Naive thymus-derived CD4-positive, alpha-beta T cell (primary cell): Measurements from ENCODE around the gene BRD3. TPM values are rescaled to one million over a fixed set of nuclear protein-coding genes. Genes with fewer than 3 reads are reported as not detected.

Experiments used
- ATAC-seq: fragments of 150-1000 bp; cut with Tn5 transposase; 2 replicates; pipeline ENCODE4 v1.10.0; 2021; ENCODE audit warnings: mild to moderate bottlenecking, moderate library complexity
- CTCF ChIA-PET: fragments of 350-600 bp; sonication (Branson Sonifier 250); formaldehyde crosslinking; loops from one replicate; lab custom pipeline; 2021; ENCODE audit warnings: antibody characterized with exemption; lab: Charles Lee
- POLR2A ChIA-PET: fragments of 350-600 bp; sonication (Branson Sonifier 250); formaldehyde crosslinking; loops from one replicate; lab custom pipeline; 2021; ENCODE audit warnings: antibody characterized with exemption, inconsistent platforms; lab: Charles Lee
- DNase-seq, 9 donors: peaks; one replicate each; pipeline versions ENCODE4 v3.0.0 to v3.0.0-alpha.2; 2020 to 2022; ENCODE audit warnings: mixed read lengths in 1 of 9
- H3K27ac ChIP-seq: one replicate; pipeline ENCODE4 v1.7.0; 2013; ENCODE audit warnings: mild to moderate bottlenecking, low read depth, low read length, moderate library complexity
- H3K27me3 ChIP-seq, 2 donors: one replicate each; pipeline ENCODE4 v1.7.0; 2013; ENCODE audit warnings: low read length in 2 of 2, mild to moderate bottlenecking in 2 of 2, moderate library complexity in 2 of 2; ENCODE audit not compliant: control insufficient read depth in 2 of 2, insufficient read depth in 2 of 2
- H3K36me3 ChIP-seq, 3 experiments: 1 replicate in 2 of 3; 2 replicates in 1 of 3; pipeline ENCODE4 v1.7.0; 2013; ENCODE audit warnings: low read length in 3 of 3, mild to moderate bottlenecking in 3 of 3, moderate library complexity in 1 of 3; ENCODE audit not compliant: insufficient read depth in 3 of 3, control insufficient read depth in 2 of 3
- H3K4me1 ChIP-seq, 2 donors: one replicate each; pipeline ENCODE4 v1.7.0; 2013; ENCODE audit warnings: low read length in 2 of 2, mild to moderate bottlenecking in 2 of 2, moderate library complexity in 1 of 2; ENCODE audit not compliant: control insufficient read depth in 2 of 2, insufficient read depth in 2 of 2
- H3K4me3 ChIP-seq: 2 replicates; pipeline ENCODE4 v1.7.0; 2013; ENCODE audit warnings: mild to moderate bottlenecking, low read length
- H3K9me3 ChIP-seq, 3 experiments: 1 replicate in 2 of 3; 2 replicates in 1 of 3; pipeline ENCODE4 v1.7.0; 2013; ENCODE audit warnings: low read length in 3 of 3; ENCODE audit not compliant: control insufficient read depth in 2 of 3
- H3K27ac Mint-ChIP-seq, 9 donors: one replicate each; pipeline ENCODE4 v1.8.0; 2020 to 2022; ENCODE audit warnings: mixed read lengths in 9 of 9, mild to moderate bottlenecking in 8 of 9, moderate library complexity in 5 of 9, inconsistent platforms in 2 of 9
- H3K27me3 Mint-ChIP-seq, 5 donors: one replicate each; pipeline ENCODE4 v1.8.0; 2021 to 2022; ENCODE audit warnings: mixed read lengths in 5 of 5, mild to moderate bottlenecking in 1 of 5
- H3K36me3 Mint-ChIP-seq, 5 donors: one replicate each; pipeline ENCODE4 v1.8.0; 2020 to 2022; ENCODE audit warnings: mixed read lengths in 5 of 5, mild to moderate bottlenecking in 3 of 5, inconsistent platforms in 1 of 5
- H3K4me1 Mint-ChIP-seq, 7 donors: one replicate each; pipeline ENCODE4 v1.8.0; 2020 to 2022; ENCODE audit warnings: mixed read lengths in 7 of 7, mild to moderate bottlenecking in 3 of 7, inconsistent platforms in 1 of 7
- H3K4me3 Mint-ChIP-seq, 10 donors: one replicate each; pipeline ENCODE4 v1.8.0; 2020 to 2022; ENCODE audit warnings: mild to moderate bottlenecking in 10 of 10, mixed read lengths in 10 of 10, moderate library complexity in 6 of 10, inconsistent platforms in 2 of 10
- H3K9me3 Mint-ChIP-seq, 11 donors: one replicate each; pipeline ENCODE4 v1.8.0; 2020 to 2022; ENCODE audit warnings: mixed read lengths in 11 of 11, mild to moderate bottlenecking in 4 of 11, inconsistent platforms in 1 of 11, moderate library complexity in 1 of 11
- intact Hi-C, 2 donors: fragments of 100-400 bp; cut with micrococcal nuclease; formaldehyde crosslinking; loops; one replicate each; pipeline ENCODE4 v1.15.1; 2023
- polyA plus RNA-seq, 2 donors: library from polyadenylated mRNA; unstranded; fragments of 300-500 nt; fragmentation: Illumina TruSeq; gene quantifications; one replicate each; pipeline ENCODE4 v1.2.3, GENCODE V29; 2021
- total RNA-seq, 6 experiments: library from RNA in 5 of 6; stranded (reverse) in 5 of 6; gene quantifications; 1 replicate in 5 of 6; 2 replicates in 1 of 6; pipeline ENCODE4 v1.2.3 and lab custom pipeline; 2021 to 2026

The BRD3 gene
- total and polyA plus RNA-seq, 7 experiments from 2014 or later = 12.4 to 49.7 (median 36.4) TPM

DNA sequence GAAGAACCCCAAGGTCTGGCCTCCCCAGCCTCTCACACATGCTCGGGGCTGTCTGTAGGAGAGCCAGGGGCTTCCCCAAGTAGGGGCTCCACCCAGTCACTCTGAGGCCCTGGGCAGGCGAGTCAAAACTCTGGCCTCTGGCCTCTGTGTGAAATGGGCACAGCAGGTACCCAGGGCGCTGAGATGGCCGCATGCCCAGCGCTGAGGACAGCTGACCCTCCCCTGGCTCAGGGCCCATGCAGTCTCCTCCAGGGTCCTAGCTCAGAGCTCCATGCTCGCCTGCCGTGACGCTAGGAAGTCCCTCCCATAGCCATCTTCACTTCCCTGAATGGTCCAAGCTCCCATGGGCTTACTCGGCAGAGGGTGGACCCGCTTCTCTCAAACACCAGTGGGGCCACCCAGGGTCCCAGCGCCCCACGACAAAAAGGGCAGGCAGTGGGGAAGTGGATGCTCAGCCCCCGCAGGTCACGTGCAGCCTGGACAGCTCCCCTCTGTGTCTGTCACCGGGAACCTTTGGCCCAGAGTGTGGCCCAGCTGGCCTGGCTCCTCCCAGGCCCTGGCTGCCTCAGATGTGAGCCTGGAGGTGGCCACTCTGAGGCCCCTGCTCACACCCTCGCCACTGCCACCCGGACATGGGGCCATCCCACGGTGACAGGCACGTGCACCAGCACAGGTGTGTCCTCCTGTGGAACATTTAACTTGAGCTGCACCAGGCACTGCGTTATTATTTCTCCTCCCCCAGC lies 63.5 kb downstream of the BRD3 start:
- no peaks in the 10 kb centered on the region for H3K9me3 ChIP-seq
- H3K27ac Mint-ChIP-seq = no peak overlapping the region

GRCh38 chr9:134003237-134003636 lies 64.6 kb downstream of the BRD3 start:
- H3K4me3 ChIP-seq = no peak overlapping the region
- H3K27me3 Mint-ChIP-seq = peaks cover 0 to 16% (median 8%) of the 10 kb centered on the region in 5 donors
- ChIA-PET CTCF (interaction anchor here (1.1 kb wide), 1 partner anchor 9 kb away, joined by 3 read pairs; no protein-coding TSS in a partner anchor), POLR2A (no interaction called here)
- H3K27ac ChIP-seq = no peak overlapping the region
- H3K27me3 ChIP-seq = no peaks in the 10 kb centered on the region
- DNase-seq = no peak
- H3K4me3 Mint-ChIP-seq = no peak overlapping the region
- no peak overlapping the region for H3K27ac Mint-ChIP-seq
- no peaks in the 10 kb centered on the region for H3K9me3 ChIP-seq
- intact Hi-C loops = no loop called here
- no peak for ATAC-seq
- peaks cover 0 to 4% (median 0%) of the 10 kb centered on the region in 11 donors for H3K9me3 Mint-ChIP-seq
- no peaks in the 10 kb centered on the region for H3K36me3 ChIP-seq
- no peaks in the 10 kb centered on the region for H3K4me1 ChIP-seq
- no peaks in the 10 kb centered on the region for H3K36me3 Mint-ChIP-seq
- H3K4me1 Mint-ChIP-seq = peaks cover 0 to 4% (median 0%) of the 10 kb centered on the region in 7 donors

More for the DNA sequence above, 63.5 kb downstream of the BRD3 start:
- ATAC-seq = no peak
- H3K9me3 Mint-ChIP-seq = peaks cover 0 to 4% (median 0%) of the 10 kb centered on the region in 11 donors
- H3K4me1 ChIP-seq = no peaks in the 10 kb centered on the region
- ChIA-PET POLR2A (no interaction called here), CTCF (no interaction called here)
- no peak overlapping the region for H3K27ac ChIP-seq
- peaks cover 0 to 4% (median 0%) of the 10 kb centered on the region in 7 donors for H3K4me1 Mint-ChIP-seq
- H3K27me3 Mint-ChIP-seq = peaks cover 0 to 16% (median 8%) of the 10 kb centered on the region in 5 donors
- intact Hi-C loops = no loop called here
- H3K4me3 ChIP-seq = no peak overlapping the region
- DNase-seq = no peak
- H3K36me3 ChIP-seq = no peaks in the 10 kb centered on the region
- H3K4me3 Mint-ChIP-seq = no peak overlapping the region
- no peaks in the 10 kb centered on the region for H3K27me3 ChIP-seq
- no peaks in the 10 kb centered on the region for H3K36me3 Mint-ChIP-seq

- Histone ChIP-seq H3K36me3 (no peaks in the 10 kb centered on the region), H3K4me3 (no peak overlapping the region), H3K27ac (no peak overlapping the region), H3K27me3 (no peaks in the 10 kb centered on the region), H3K4me1 (no peaks in the 10 kb centered on the region), H3K9me3 (no peaks in the 10 kb centered on the region)
- Mint-ChIP-seq H3K4me3 (no peak overlapping the region), H3K9me3 (peaks cover 0 to 4% (median 0%) of the 10 kb centered on the region in 11 donors), H3K4me1 (peaks cover 0 to 4% (median 0%) of the 10 kb centered on the region in 7 donors), H3K27me3 (peaks cover 0 to 15% (median 8%) of the 10 kb centered on the region in 5 donors), H3K27ac (no peak overlapping the region), H3K36me3 (no peaks in the 10 kb centered on the region)
- ChIA-PET POLR2A (no interaction called here), CTCF (interaction anchor here (0.7 to 1.1 kb wide), 2 partner anchors 9 to 1937 kb away, joined by 3 read pairs; no protein-coding TSS in a partner anchor)
- no peak for DNase-seq
- intact Hi-C loops = no loop called here
- no peak for ATAC-seq
Observed at GRCh38 chr9:134002796-134003195, 65.0 kb downstream of the BRD3 start.

- H3K36me3 ChIP-seq = no peaks in the 10 kb centered on the region
- no peaks in the 10 kb centered on the region for H3K36me3 Mint-ChIP-seq
- H3K27ac ChIP-seq = no peak overlapping the region
- H3K4me1 ChIP-seq = no peaks in the 10 kb centered on the region
- H3K4me3 ChIP-seq = no peak overlapping the region
- no peak overlapping the region for H3K4me3 Mint-ChIP-seq
- H3K27me3 Mint-ChIP-seq = peaks cover 0 to 4% (median 0%) of the 10 kb centered on the region in 5 donors
- CTCF ChIA-PET = no interaction called here
- H3K9me3 ChIP-seq = no peaks in the 10 kb centered on the region
- no peak overlapping the region for H3K27ac Mint-ChIP-seq
- POLR2A ChIA-PET = no interaction called here
- intact Hi-C loops = loop anchor here (10.0 kb wide), 2 partner anchors 125 to 545 kb away; partner anchors contain the start of gene CACFD1 (in 1 of the 2)
- peaks cover 0 to 4% (median 0%) of the 10 kb centered on the region in 11 donors for H3K9me3 Mint-ChIP-seq
- DNase-seq (no peak), ATAC-seq (no peak)
- H3K4me1 Mint-ChIP-seq = no peaks in the 10 kb centered on the region
- H3K27me3 ChIP-seq = no peaks in the 10 kb centered on the region
Observed at GRCh38 chr9:133999851-134000265, 68.0 kb downstream of the BRD3 start.

GRCh38 chr9:133998915-133999595 lies 68.8 kb downstream of the BRD3 start:
- POLR2A ChIA-PET = no interaction called here
- H3K36me3 Mint-ChIP-seq = no peaks in the 10 kb centered on the region

GRCh38 chr9:133997584-133997983 lies 70.2 kb downstream of the BRD3 start:
- peaks cover 0 to 5% (median 4%) of the 10 kb centered on the region in 5 donors for H3K27me3 Mint-ChIP-seq
- Histone ChIP-seq H3K27me3 (no peaks in the 10 kb centered on the region), H3K9me3 (no peaks in the 10 kb centered on the region), H3K36me3 (no peaks in the 10 kb centered on the region), H3K27ac (no peak overlapping the region), H3K4me3 (no peak overlapping the region), H3K4me1 (peaks cover 9 to 12% of the 10 kb centered on the region in 2 donors)
- ATAC-seq (no peak), DNase-seq (no peak)
- no peak overlapping the region for H3K27ac Mint-ChIP-seq
- CTCF ChIA-PET = interaction anchor here (1.5 kb wide), 1 partner anchor 216 kb away, joined by 8 read pairs; no protein-coding TSS in a partner anchor
- H3K9me3 Mint-ChIP-seq = no peaks in the 10 kb centered on the region
- H3K4me3 Mint-ChIP-seq = no peak overlapping the region
- peaks cover 0 to 8% (median 0%) of the 10 kb centered on the region in 7 donors for H3K4me1 Mint-ChIP-seq
- POLR2A ChIA-PET = no interaction called here
- intact Hi-C loops = loop anchor here (10.0 kb wide), 2 partner anchors 123 to 543 kb away; partner anchors contain the start of gene CACFD1 (in 1 of the 2)
- no peaks in the 10 kb centered on the region for H3K36me3 Mint-ChIP-seq

More at GRCh38 chr9:133998915-133999595, 68.8 kb downstream of the BRD3 start:
- H3K4me1 Mint-ChIP-seq = peaks cover 0 to 4% (median 0%) of the 10 kb centered on the region in 7 donors
- H3K9me3 ChIP-seq = no peaks in the 10 kb centered on the region
- H3K9me3 Mint-ChIP-seq = peaks cover 0 to 4% (median 0%) of the 10 kb centered on the region in 11 donors
- H3K27me3 Mint-ChIP-seq = peaks cover 0 to 4% (median under 1%) of the 10 kb centered on the region in 5 donors
- no peak overlapping the region for H3K27ac Mint-ChIP-seq
- CTCF ChIA-PET = no interaction called here
- intact Hi-C loops = loop anchor here (10.0 kb wide), 2 partner anchors 124 to 544 kb away; partner anchors contain the start of gene CACFD1 (in 1 of the 2)
- DNase-seq (no peak), ATAC-seq (no peak)
- H3K4me3 ChIP-seq = no peak overlapping the region
- peaks cover 0 to 4% of the 10 kb centered on the region in 2 donors for H3K4me1 ChIP-seq
- no peak overlapping the region for H3K27ac ChIP-seq
- no peak overlapping the region for H3K4me3 Mint-ChIP-seq
- H3K36me3 ChIP-seq = no peaks in the 10 kb centered on the region
- H3K27me3 ChIP-seq = no peaks in the 10 kb centered on the region
